Measurements from ENCODE around the gene SPATC1L.

SPATC1L gene

GRCh38 chr21:46163380-46163779, 20.9 kb downstream of the SPATC1L start:
- Histone ChIP-seq H2BK5ac (ENCODE audit: low read length) (no peak overlapping the region), H2BK120ac (ENCODE audit: low read depth, low read length) (no peak overlapping the region), H4K5ac (ENCODE audit: low read length) (no peak overlapping the region), H3K4ac (ENCODE audit: low read depth, low read length) (no peak overlapping the region), H2BK15ac (replicated peaks; ENCODE audit: low read depth) (no peak overlapping the region), H3K27ac (ENCODE audit: low read depth, low read length) (no peak overlapping the region), H3K79me2 (ENCODE audit: control insufficient read depth, insufficient read depth, low read length) (no peaks in the 10 kb centered on the region), H3K36me3 (ENCODE audit: control insufficient read depth, insufficient read depth, low read length) (no peaks in the 10 kb centered on the region), H3K56ac (ENCODE audit: low read length) (no peak overlapping the region), H3K18ac (ENCODE audit: low read length) (no peak overlapping the region), H3K27me3 (ENCODE audit: insufficient read depth, low read length, poor library complexity) (no peaks in the 10 kb centered on the region), H2AK5ac (ENCODE audit: low read length) (no peak overlapping the region), H3K23ac (ENCODE audit: low read length) (no peak overlapping the region), H3K79me1 (ENCODE audit: low read length) (no peaks in the 10 kb centered on the region), H3K4me1 (ENCODE audit: control insufficient read depth, low read depth, low read length) (no peaks in the 10 kb centered on the region), H3K9ac (ENCODE audit: low read length) (no peak overlapping the region), H3K4me3 (ENCODE audit: low read length) (no peak overlapping the region), H3K4me2 (ENCODE audit: low read length) (no peak overlapping the region), H4K8ac (ENCODE audit: low read depth, low read length) (no peak overlapping the region)
- no peak for DNase-seq
- WGBS (ENCODE audit: extremely low coverage, insufficient coverage, low lambda C conversion rate): no CpG with 5 or more reads among the region's 4 CpGs

- WGBS (ENCODE audit: extremely low coverage, insufficient coverage, low lambda C conversion rate): no CpG with 5 or more reads among the region's 72 CpGs
- DNase-seq: no peak
- Histone ChIP-seq H3K79me2 (ENCODE audit: control insufficient read depth, insufficient read depth, low read length) (no peaks in the 10 kb centered on the region), H3K4me1 (ENCODE audit: control insufficient read depth, low read depth, low read length) (no peaks in the 10 kb centered on the region), H3K56ac (ENCODE audit: low read length) (no peak overlapping the region), H4K8ac (ENCODE audit: low read depth, low read length) (no peak overlapping the region), H3K4ac (ENCODE audit: low read depth, low read length) (no peak overlapping the region), H4K5ac (ENCODE audit: low read length) (no peak overlapping the region), H3K4me3 (ENCODE audit: low read length) (no peak overlapping the region), H2BK5ac (ENCODE audit: low read length) (no peak overlapping the region), H3K27me3 (ENCODE audit: insufficient read depth, low read length, poor library complexity) (no peaks in the 10 kb centered on the region), H3K27ac (ENCODE audit: low read depth, low read length) (no peak overlapping the region), H3K18ac (ENCODE audit: low read length) (no peak overlapping the region), H3K9ac (ENCODE audit: low read length) (no peak overlapping the region), H2BK120ac (ENCODE audit: low read depth, low read length) (no peak overlapping the region), H3K23ac (ENCODE audit: low read length) (no peak overlapping the region), H3K79me1 (ENCODE audit: low read length) (no peaks in the 10 kb centered on the region), H2BK15ac (replicated peaks; ENCODE audit: low read depth) (no peak overlapping the region), H2AK5ac (ENCODE audit: low read length) (no peak overlapping the region), H3K4me2 (ENCODE audit: low read length) (no peak overlapping the region), H3K36me3 (ENCODE audit: control insufficient read depth, insufficient read depth, low read length) (no peaks in the 10 kb centered on the region)
Measured at GRCh38 chr21:46161633-46162592, 22.3 kb downstream of the SPATC1L start.

GRCh38 chr21:46160907-46161632, 23.2 kb downstream of the SPATC1L start:
- no peak overlapping the region for H3K27ac ChIP-seq (ENCODE audit: low read depth, low read length)
- WGBS (ENCODE audit: extremely low coverage, insufficient coverage, low lambda C conversion rate): no CpG with 5 or more reads among the region's 72 CpGs
- H2BK15ac ChIP-seq (replicated peaks; ENCODE audit: low read depth): no peak overlapping the region
- H3K56ac ChIP-seq (ENCODE audit: low read length): no peak overlapping the region
- no peak overlapping the region for H3K4me3 ChIP-seq (ENCODE audit: low read length)
- no peak overlapping the region for H3K4me2 ChIP-seq (ENCODE audit: low read length)
- no peaks in the 10 kb centered on the region for H3K79me2 ChIP-seq (ENCODE audit: control insufficient read depth, insufficient read depth, low read length)
- H3K27me3 ChIP-seq (ENCODE audit: insufficient read depth, low read length, poor library complexity): no peaks in the 10 kb centered on the region
- H3K79me1 ChIP-seq (ENCODE audit: low read length): no peaks in the 10 kb centered on the region
- H3K23ac ChIP-seq (ENCODE audit: low read length): no peak overlapping the region
- H4K8ac ChIP-seq (ENCODE audit: low read depth, low read length): no peak overlapping the region
- no peaks in the 10 kb centered on the region for H3K4me1 ChIP-seq (ENCODE audit: control insufficient read depth, low read depth, low read length)
- H2BK5ac ChIP-seq (ENCODE audit: low read length): no peak overlapping the region
- no peaks in the 10 kb centered on the region for H3K36me3 ChIP-seq (ENCODE audit: control insufficient read depth, insufficient read depth, low read length)
- no peak overlapping the region for H4K5ac ChIP-seq (ENCODE audit: low read length)
- no peak overlapping the region for H2BK120ac ChIP-seq (ENCODE audit: low read depth, low read length)
- no peak overlapping the region for H3K9ac ChIP-seq (ENCODE audit: low read length)
- no peak for DNase-seq
- no peak overlapping the region for H3K4ac ChIP-seq (ENCODE audit: low read depth, low read length)
- H2AK5ac ChIP-seq (ENCODE audit: low read length): no peak overlapping the region
- H3K18ac ChIP-seq (ENCODE audit: low read length): no peak overlapping the region

GRCh38 chr21:46160657-46160906, 23.7 kb downstream of the SPATC1L start:
- Histone ChIP-seq H3K23ac (ENCODE audit: low read length) (no peak overlapping the region), H3K4me1 (ENCODE audit: control insufficient read depth, low read depth, low read length) (no peaks in the 10 kb centered on the region), H2BK120ac (ENCODE audit: low read depth, low read length) (no peak overlapping the region), H3K9ac (ENCODE audit: low read length) (no peak overlapping the region), H3K4me2 (ENCODE audit: low read length) (no peak overlapping the region), H2BK15ac (replicated peaks; ENCODE audit: low read depth) (no peak overlapping the region), H3K4me3 (ENCODE audit: low read length) (no peak overlapping the region), H3K27me3 (ENCODE audit: insufficient read depth, low read length, poor library complexity) (no peaks in the 10 kb centered on the region), H3K79me1 (ENCODE audit: low read length) (no peaks in the 10 kb centered on the region), H4K8ac (ENCODE audit: low read depth, low read length) (no peak overlapping the region), H2AK5ac (ENCODE audit: low read length) (no peak overlapping the region), H3K27ac (ENCODE audit: low read depth, low read length) (no peak overlapping the region), H3K79me2 (ENCODE audit: control insufficient read depth, insufficient read depth, low read length) (no peaks in the 10 kb centered on the region), H3K56ac (ENCODE audit: low read length) (no peak overlapping the region), H3K4ac (ENCODE audit: low read depth, low read length) (no peak overlapping the region), H3K18ac (ENCODE audit: low read length) (no peak overlapping the region), H4K5ac (ENCODE audit: low read length) (no peak overlapping the region), H2BK5ac (ENCODE audit: low read length) (no peak overlapping the region), H3K36me3 (ENCODE audit: control insufficient read depth, insufficient read depth, low read length) (no peaks in the 10 kb centered on the region)
- no peak for DNase-seq
- no CpG with 5 or more reads among the region's 22 CpGs for WGBS (ENCODE audit: extremely low coverage, insufficient coverage, low lambda C conversion rate)

- Histone ChIP-seq H3K9ac (ENCODE audit: low read length) (no peak overlapping the region), H3K27ac (ENCODE audit: low read depth, low read length) (no peak overlapping the region), H3K4me2 (ENCODE audit: low read length) (no peak overlapping the region)
Measured at GRCh38 chr21:46159841-46160656, 24.2 kb downstream of the SPATC1L start.

More at GRCh38 chr21:46159841-46160656, 24.2 kb downstream of the SPATC1L start:
- no peak overlapping the region for H3K56ac ChIP-seq (ENCODE audit: low read length)
- no peak overlapping the region for H2AK5ac ChIP-seq (ENCODE audit: low read length)
- no peak overlapping the region for H3K4me3 ChIP-seq (ENCODE audit: low read length)
- H4K5ac ChIP-seq (ENCODE audit: low read length): no peak overlapping the region
- H3K36me3 ChIP-seq (ENCODE audit: control insufficient read depth, insufficient read depth, low read length): no peaks in the 10 kb centered on the region
- H4K8ac ChIP-seq (ENCODE audit: low read depth, low read length): no peak overlapping the region
- H2BK15ac ChIP-seq (replicated peaks; ENCODE audit: low read depth): no peak overlapping the region
- H2BK120ac ChIP-seq (ENCODE audit: low read depth, low read length): no peak overlapping the region
- WGBS (ENCODE audit: extremely low coverage, insufficient coverage, low lambda C conversion rate): no CpG with 5 or more reads among the region's 32 CpGs
- no peaks in the 10 kb centered on the region for H3K4me1 ChIP-seq (ENCODE audit: control insufficient read depth, low read depth, low read length)
- no peak overlapping the region for H3K4ac ChIP-seq (ENCODE audit: low read depth, low read length)
- no peak for DNase-seq
- no peak overlapping the region for H2BK5ac ChIP-seq (ENCODE audit: low read length)
- H3K23ac ChIP-seq (ENCODE audit: low read length): no peak overlapping the region
- no peaks in the 10 kb centered on the region for H3K79me1 ChIP-seq (ENCODE audit: low read length)
- no peaks in the 10 kb centered on the region for H3K79me2 ChIP-seq (ENCODE audit: control insufficient read depth, insufficient read depth, low read length)
- no peaks in the 10 kb centered on the region for H3K27me3 ChIP-seq (ENCODE audit: insufficient read depth, low read length, poor library complexity)
- no peak overlapping the region for H3K18ac ChIP-seq (ENCODE audit: low read length)

Data from mesendoderm (in vitro differentiated cells).